ENCODE measurements around the gene C10orf90.

C10orf90 gene

GRCh38 chr10:126576336-126576735, 94.2 kb downstream of the C10orf90 start:
- TF ChIP-seq ZFX (IDR thresholded peaks at IDR 0.05; ENCODE audit: borderline replicate concordance) (no peak), CTCF (IDR thresholded peaks at IDR 0.05) (no peak)
- no peak overlapping the region for H3K27ac ChIP-seq

GRCh38 chr10:126570621-126571602, 99.6 kb downstream of the C10orf90 start:
- TF ChIP-seq ZFX (IDR thresholded peaks at IDR 0.05; ENCODE audit: borderline replicate concordance), result no peak
- TF ChIP-seq CTCF (IDR thresholded peaks at IDR 0.05), result no peak

GRCh38 chr10:126570245-126570570, 100.3 kb downstream of the C10orf90 start:
- TF ChIP-seq ZFX (IDR thresholded peaks at IDR 0.05; ENCODE audit: borderline replicate concordance), result no peak
- TF ChIP-seq CTCF (IDR thresholded peaks at IDR 0.05), result no peak
- no peak overlapping the region for H3K27ac ChIP-seq

More at GRCh38 chr10:126570621-126571602, 99.6 kb downstream of the C10orf90 start:
- no peak overlapping the region for H3K27ac ChIP-seq

- no peak for TF ChIP-seq ZFX (IDR thresholded peaks at IDR 0.05; ENCODE audit: borderline replicate concordance)
- TF ChIP-seq CTCF (IDR thresholded peaks at IDR 0.05), result no peak
- no peak overlapping the region for H3K27ac ChIP-seq
These were observed 100.8 kb downstream of the C10orf90 start for GRCh38 chr10:126569513-126570244.

GRCh38 chr10:126568809-126569385, 101.6 kb downstream of the C10orf90 start:
- TF ChIP-seq ZFX (IDR thresholded peaks at IDR 0.05; ENCODE audit: borderline replicate concordance), result no peak
- no peak for TF ChIP-seq CTCF (IDR thresholded peaks at IDR 0.05)
- no peak overlapping the region for H3K27ac ChIP-seq

- no peak for TF ChIP-seq ZFX (IDR thresholded peaks at IDR 0.05; ENCODE audit: borderline replicate concordance)
- no peak for TF ChIP-seq CTCF (IDR thresholded peaks at IDR 0.05)
- no peak overlapping the region for H3K27ac ChIP-seq
These were observed 104.6 kb downstream of the C10orf90 start for GRCh38 chr10:126565871-126566270.

Measured in 22Rv1 (cell line).